Transverse colon (tissue), 4 donors: ENCODE data around the gene CLDN9.

Experiments
- EP300 ChIP-seq: sonication (generic); formaldehyde crosslinking; IDR thresholded peaks from one replicate; pipeline ENCODE4 v1.6.1; 2017; ENCODE audit warnings: antibody characterized with exemption, low read depth
- POLR2A ChIP-seq: fragments of 450-650 bp; IDR thresholded peaks from one replicate; pipeline ENCODE4 v1.6.1; 2016; ENCODE audit warnings: antibody characterized with exemption, mild to moderate bottlenecking, moderate library complexity
- POLR2AphosphoS5 ChIP-seq, 3 donors: sonication (generic); formaldehyde crosslinking; IDR thresholded peaks; one replicate each; pipeline ENCODE4 v1.6.1; 2016; ENCODE audit warnings: antibody characterized with exemption in 3 of 3
- TF ChIP-seq, protein P1 (sequence below), 5 experiments: fragments of 200-600 bp in 3 of 5; fragments of 450-650 bp in 2 of 5; sonication (generic) in 3 of 5; IDR thresholded peaks; 1 replicate in 2 of 5; 2 replicates in 3 of 5; pipeline ENCODE4 v1.5.1; 2016 to 2017; ENCODE audit warnings: antibody characterized with exemption in 5 of 5, inconsistent platforms in 3 of 5, mild to moderate bottlenecking in 2 of 5, moderate library complexity in 1 of 5

DNA sequence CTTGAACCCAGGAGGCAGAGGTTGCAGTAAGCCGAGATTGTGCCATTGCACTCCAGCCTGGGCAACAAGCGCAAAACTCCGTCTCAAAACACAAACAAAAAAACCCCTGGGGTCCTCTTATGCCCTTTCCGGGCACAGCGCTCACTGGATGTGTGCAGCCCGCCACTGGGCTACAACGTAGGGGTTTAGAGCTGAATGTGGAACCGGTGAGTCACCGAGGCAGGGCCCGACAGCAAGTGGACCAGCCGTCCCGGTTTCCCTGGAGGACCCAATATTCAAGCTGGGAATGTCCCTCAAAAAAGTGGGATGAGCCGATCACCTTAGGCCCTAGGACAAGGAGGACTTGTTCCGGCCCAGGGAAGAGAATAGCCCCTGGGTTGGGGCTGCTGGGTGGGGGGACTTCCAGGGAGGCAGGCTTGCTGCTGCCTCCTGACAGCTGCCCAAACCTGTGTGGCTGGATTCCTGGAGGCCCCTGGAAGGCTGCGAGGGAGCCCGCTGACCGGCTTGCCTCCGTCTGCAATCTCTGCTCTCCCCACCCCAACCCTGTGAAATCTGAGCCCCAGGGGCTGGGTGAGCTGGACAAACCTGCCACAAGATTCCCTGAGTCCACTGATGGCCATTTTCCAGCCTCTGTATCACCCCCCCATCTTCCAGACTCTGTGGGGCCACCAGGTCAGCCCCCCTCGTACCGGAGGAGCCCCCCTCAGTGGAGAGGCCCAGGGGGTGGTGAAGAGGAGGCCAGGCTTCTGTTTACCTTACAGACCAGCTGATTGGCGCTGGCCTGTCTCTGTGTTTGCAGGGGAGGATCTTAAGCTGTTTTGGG, 2.9 kb upstream of the CLDN9 start:
- TF ChIP-seq POLR2AphosphoS5 (IDR thresholded peaks at IDR 0.05) (no peak), EP300 (no peak), POLR2A (no peak)
- TF ChIP-seq, protein P1, sequence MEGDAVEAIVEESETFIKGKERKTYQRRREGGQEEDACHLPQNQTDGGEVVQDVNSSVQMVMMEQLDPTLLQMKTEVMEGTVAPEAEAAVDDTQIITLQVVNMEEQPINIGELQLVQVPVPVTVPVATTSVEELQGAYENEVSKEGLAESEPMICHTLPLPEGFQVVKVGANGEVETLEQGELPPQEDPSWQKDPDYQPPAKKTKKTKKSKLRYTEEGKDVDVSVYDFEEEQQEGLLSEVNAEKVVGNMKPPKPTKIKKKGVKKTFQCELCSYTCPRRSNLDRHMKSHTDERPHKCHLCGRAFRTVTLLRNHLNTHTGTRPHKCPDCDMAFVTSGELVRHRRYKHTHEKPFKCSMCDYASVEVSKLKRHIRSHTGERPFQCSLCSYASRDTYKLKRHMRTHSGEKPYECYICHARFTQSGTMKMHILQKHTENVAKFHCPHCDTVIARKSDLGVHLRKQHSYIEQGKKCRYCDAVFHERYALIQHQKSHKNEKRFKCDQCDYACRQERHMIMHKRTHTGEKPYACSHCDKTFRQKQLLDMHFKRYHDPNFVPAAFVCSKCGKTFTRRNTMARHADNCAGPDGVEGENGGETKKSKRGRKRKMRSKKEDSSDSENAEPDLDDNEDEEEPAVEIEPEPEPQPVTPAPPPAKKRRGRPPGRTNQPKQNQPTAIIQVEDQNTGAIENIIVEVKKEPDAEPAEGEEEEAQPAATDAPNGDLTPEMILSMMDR (IDR thresholded peaks at IDR 0.05): no peak
